Activated naive CD4-positive, alpha-beta T cell treated with anti-CD3 and anti-CD28 coated beads, Interleukin-2, amount 50 U/mL, for 72 hours (primary cell): ENCODE data around the gene FITM1. TPM values are rescaled to one million over a fixed set of nuclear protein-coding genes. Genes with fewer than 3 reads are reported as not detected.
"Not testable (repeated sequence)": the region's sequence is repeated elsewhere in the genome, so short reads cannot be mapped to it uniquely, and the experiment has no call there.

ENCODE experiments used
- ATAC-seq, 2 donors: fragments of 150-1000 bp; cut with Tn5 transposase; 2 replicates each; pipeline ENCODE4 v1.10.0; 2021; ENCODE audit warnings: mild to moderate bottlenecking in 2 of 2, moderate library complexity in 2 of 2
- DNase-seq, 2 donors: peaks; one replicate each; pipeline ENCODE4 v3.0.0; 2021 to 2022; ENCODE audit warnings: low spot score in 2 of 2
- H3K27ac Mint-ChIP-seq, 2 donors: one replicate each; pipeline ENCODE4 v1.8.0; 2022; ENCODE audit warnings: mild to moderate bottlenecking in 2 of 2, mixed read lengths in 2 of 2
- H3K36me3 Mint-ChIP-seq, 2 donors: one replicate each; pipeline ENCODE4 v1.8.0; 2022; ENCODE audit warnings: mixed read lengths in 2 of 2
- H3K9me3 Mint-ChIP-seq, 2 donors: one replicate each; pipeline ENCODE4 v1.8.0; 2022; ENCODE audit warnings: mixed read lengths in 2 of 2
- total RNA-seq, 2 donors: library from RNA; stranded (reverse); gene quantifications; one replicate each; pipeline ENCODE4 v1.2.3, GENCODE V29; 2022

FITM1 gene
- total RNA-seq, 2 donors from 2014 or later: 0.49 to 2.2 TPM

GRCh38 chr14:24093901-24094840, 36.3 kb upstream of the FITM1 start, which contains the start of gene PCK2:
TSS of gene PCK2 (plus strand) at chr14:24094311. CDS start at chr14:24094406, 95 bp downstream.
- Mint-ChIP-seq H3K27ac (peak within 1 kb of the TSS; percentile 95 to 100), H3K9me3 (no peaks in the 10 kb centered on the region), H3K36me3 (peaks cover 21 to 24% of the 10 kb centered on the region in 2 donors)
- peak; percentile 81 to 87 for DNase-seq
- peak; percentile 84 to 89 for ATAC-seq

- ATAC-seq (no peak), DNase-seq (no peak)
- Mint-ChIP-seq H3K9me3 (no peaks in the 10 kb centered on the region), H3K36me3 (peaks cover 21 to 25% of the 10 kb centered on the region in 2 donors), H3K27ac (peak overlapping the region; percentile 95 to 100)
Measured at GRCh38 chr14:24094841-24095270, 35.6 kb upstream of the FITM1 start.

GRCh38 chr14:24095271-24096068, 35.0 kb upstream of the FITM1 start:
- H3K27ac Mint-ChIP-seq: peak overlapping the region; percentile 95 to 100
- H3K9me3 Mint-ChIP-seq: no peaks in the 10 kb centered on the region
- ATAC-seq (peak; percentile 39 to 59), DNase-seq (peak; percentile 56 to 74)
- peaks cover 21 to 30% of the 10 kb centered on the region in 2 donors for H3K36me3 Mint-ChIP-seq

- peaks cover 21 to 30% of the 10 kb centered on the region in 2 donors for H3K36me3 Mint-ChIP-seq
- H3K9me3 Mint-ChIP-seq: no peaks in the 10 kb centered on the region
- peak overlapping the region in 1 of 2 donors; percentile 95 for H3K27ac Mint-ChIP-seq
- DNase-seq: no peak
- no peak for ATAC-seq
Measured at GRCh38 chr14:24096545-24097181, 33.8 kb upstream of the FITM1 start.

GRCh38 chr14:24098229-24098926, 32.1 kb upstream of the FITM1 start:
- H3K36me3 Mint-ChIP-seq: peaks cover 24 to 34% of the 10 kb centered on the region in 2 donors
- DNase-seq (no peak), ATAC-seq (no peak)
- no peaks in the 10 kb centered on the region for H3K9me3 Mint-ChIP-seq
- no peak overlapping the region for H3K27ac Mint-ChIP-seq

GRCh38 chr14:24098927-24099813, 31.3 kb upstream of the FITM1 start:
- Mint-ChIP-seq H3K9me3 (no peaks in the 10 kb centered on the region), H3K36me3 (peaks cover 31 to 42% of the 10 kb centered on the region in 2 donors), H3K27ac (peak overlapping the region in 1 of 2 donors; percentile 9)
- no peak for ATAC-seq
- DNase-seq: no peak

- peaks cover 26 to 42% of the 10 kb centered on the region in 2 donors for H3K36me3 Mint-ChIP-seq
- H3K9me3 Mint-ChIP-seq: no peaks in the 10 kb centered on the region
- peak overlapping the region in 1 of 2 donors; percentile 12 for H3K27ac Mint-ChIP-seq
- ATAC-seq (no peak), DNase-seq (no peak)
Measured at GRCh38 chr14:24100197-24100981, 30.1 kb upstream of the FITM1 start.

GRCh38 chr14:24100982-24101494, 29.4 kb upstream of the FITM1 start:
- Mint-ChIP-seq H3K9me3 (no peaks in the 10 kb centered on the region), H3K36me3 (peaks cover 22 to 37% of the 10 kb centered on the region in 2 donors), H3K27ac (peak overlapping the region in 1 of 2 donors; percentile 36)
- no peak for ATAC-seq
- no peak for DNase-seq

- DNase-seq: no peak
- H3K36me3 Mint-ChIP-seq: peaks cover 15 to 29% of the 10 kb centered on the region in 2 donors
- no peak overlapping the region for H3K27ac Mint-ChIP-seq
- no peaks in the 10 kb centered on the region for H3K9me3 Mint-ChIP-seq
- ATAC-seq: no peak
Measured at GRCh38 chr14:24102357-24103048, 28.0 kb upstream of the FITM1 start.

GRCh38 chr14:24103451-24103850, 27.0 kb upstream of the FITM1 start:
- DNase-seq (no peak), ATAC-seq (no peak)
- peaks cover 15 to 29% of the 10 kb centered on the region in 2 donors for H3K36me3 Mint-ChIP-seq
- H3K9me3 Mint-ChIP-seq: no peaks in the 10 kb centered on the region
- H3K27ac Mint-ChIP-seq: peak overlapping the region in 1 of 2 donors; percentile 72

GRCh38 chr14:24105609-24106239, 24.7 kb upstream of the FITM1 start:
- DNase-seq, H3K9me3 Mint-ChIP-seq, ATAC-seq: not testable (repeated sequence)
- Mint-ChIP-seq H3K27ac (peak overlapping the region; percentile 15 to 16), H3K36me3 (peaks cover 15 to 23% of the 10 kb centered on the region in 2 donors)

- Mint-ChIP-seq H3K27ac (no peak overlapping the region), H3K9me3 (no peaks in the 10 kb centered on the region), H3K36me3 (peaks cover 15 to 23% of the 10 kb centered on the region in 2 donors)
- DNase-seq (no peak), ATAC-seq (no peak)
Measured at GRCh38 chr14:24106672-24107271, 23.7 kb upstream of the FITM1 start.

GRCh38 chr14:24108336-24108874, 22.1 kb upstream of the FITM1 start:
- peak overlapping the region; percentile 82 to 86 for H3K27ac Mint-ChIP-seq
- DNase-seq: no peak
- no peak for ATAC-seq
- H3K9me3 Mint-ChIP-seq: no peaks in the 10 kb centered on the region
- H3K36me3 Mint-ChIP-seq: peaks cover 11 to 19% of the 10 kb centered on the region in 2 donors
